AG09309 (cell line): ENCODE results near the gene BMAL1.

Source experiments
- DNase-seq: peaks from one replicate; pipeline ENCODE4 v3.0.0-alpha.2; 2010; ENCODE audit warnings: low read depth
- H3K4me3 ChIP-seq: 2 replicates; pipeline ENCODE4 v1.5.1; 2011; ENCODE audit warnings: mild to moderate bottlenecking, low read depth, low read length, moderate library complexity; ENCODE audit not compliant: control insufficient read depth
- TF ChIP-seq, protein P1 (sequence below): IDR thresholded peaks from 2 replicates; pipeline ENCODE4 v1.5.1; 2011; ENCODE audit warnings: mild to moderate bottlenecking, low read depth, low read length, inconsistent platforms; ENCODE audit not compliant: insufficient read depth, control insufficient read depth; ENCODE audit errors: missing control alignments

Gene BMAL1

DNA sequence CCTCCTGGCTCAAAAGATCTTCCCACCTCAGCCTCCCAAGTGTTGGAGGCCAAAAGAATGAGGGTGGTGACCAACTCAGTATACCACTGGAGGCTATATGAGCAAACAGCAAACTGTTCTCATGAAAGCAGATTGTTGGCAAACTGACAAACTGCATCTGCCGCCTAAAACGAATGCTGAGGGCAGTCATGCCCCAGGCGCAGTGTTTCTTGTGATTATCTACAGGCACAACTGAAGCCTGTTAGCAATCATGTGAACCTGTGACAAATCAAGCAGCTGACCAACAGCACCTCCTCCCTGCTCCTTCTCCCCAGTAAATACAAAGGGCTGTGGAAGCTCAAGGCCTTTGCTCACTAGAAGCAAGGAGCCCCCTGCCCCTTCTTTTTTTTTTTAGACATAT, 137.6 kb downstream of the BMAL1 start:
- H3K4me3 ChIP-seq, result no peak overlapping the region
- TF ChIP-seq, protein P1, sequence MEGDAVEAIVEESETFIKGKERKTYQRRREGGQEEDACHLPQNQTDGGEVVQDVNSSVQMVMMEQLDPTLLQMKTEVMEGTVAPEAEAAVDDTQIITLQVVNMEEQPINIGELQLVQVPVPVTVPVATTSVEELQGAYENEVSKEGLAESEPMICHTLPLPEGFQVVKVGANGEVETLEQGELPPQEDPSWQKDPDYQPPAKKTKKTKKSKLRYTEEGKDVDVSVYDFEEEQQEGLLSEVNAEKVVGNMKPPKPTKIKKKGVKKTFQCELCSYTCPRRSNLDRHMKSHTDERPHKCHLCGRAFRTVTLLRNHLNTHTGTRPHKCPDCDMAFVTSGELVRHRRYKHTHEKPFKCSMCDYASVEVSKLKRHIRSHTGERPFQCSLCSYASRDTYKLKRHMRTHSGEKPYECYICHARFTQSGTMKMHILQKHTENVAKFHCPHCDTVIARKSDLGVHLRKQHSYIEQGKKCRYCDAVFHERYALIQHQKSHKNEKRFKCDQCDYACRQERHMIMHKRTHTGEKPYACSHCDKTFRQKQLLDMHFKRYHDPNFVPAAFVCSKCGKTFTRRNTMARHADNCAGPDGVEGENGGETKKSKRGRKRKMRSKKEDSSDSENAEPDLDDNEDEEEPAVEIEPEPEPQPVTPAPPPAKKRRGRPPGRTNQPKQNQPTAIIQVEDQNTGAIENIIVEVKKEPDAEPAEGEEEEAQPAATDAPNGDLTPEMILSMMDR, result no peak
- DNase-seq, result no peak

DNA sequence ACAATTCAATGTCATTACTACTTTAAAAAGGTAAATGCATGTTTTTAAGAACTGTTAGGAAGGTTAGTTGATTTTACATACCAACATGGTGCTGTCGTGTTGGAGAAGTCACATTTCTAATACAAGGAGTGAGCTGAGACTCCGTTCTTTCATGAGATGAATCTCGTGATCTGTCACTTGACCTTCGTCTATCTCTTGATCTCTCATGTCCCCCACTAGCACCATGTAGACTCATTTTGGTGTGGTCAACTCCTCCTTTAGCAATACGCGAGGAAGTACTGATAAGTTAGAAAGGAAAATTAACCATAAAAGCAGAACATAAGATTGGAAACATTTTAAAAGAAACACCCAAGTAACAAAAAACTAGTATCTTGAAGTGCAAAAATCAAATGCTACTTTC, 144.0 kb downstream of the BMAL1 start:
- TF ChIP-seq, protein P1, result no peak
- DNase-seq, result no peak
- H3K4me3 ChIP-seq, result no peak overlapping the region

DNA sequence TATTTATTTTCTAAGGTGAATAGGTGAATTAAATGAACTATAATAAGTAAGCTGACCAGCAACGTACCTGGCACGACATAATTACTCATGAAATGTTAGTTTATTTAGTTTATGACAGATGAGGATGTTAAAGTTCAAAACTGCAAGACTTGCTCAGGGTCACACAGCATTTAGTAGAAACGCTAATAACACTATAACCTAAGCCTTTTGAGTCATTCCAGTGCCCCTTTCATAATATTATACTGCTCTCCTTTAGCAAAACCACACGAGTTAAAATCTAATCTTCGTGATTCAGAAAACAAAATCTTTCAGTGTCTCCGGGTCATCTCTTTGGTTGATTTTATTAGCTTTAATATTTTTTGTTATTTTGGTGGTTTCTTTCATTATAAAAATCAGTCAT, 145.8 kb downstream of the BMAL1 start:
- DNase-seq, result no peak
- TF ChIP-seq, protein P1, result no peak
- H3K4me3 ChIP-seq, result no peak overlapping the region

DNA sequence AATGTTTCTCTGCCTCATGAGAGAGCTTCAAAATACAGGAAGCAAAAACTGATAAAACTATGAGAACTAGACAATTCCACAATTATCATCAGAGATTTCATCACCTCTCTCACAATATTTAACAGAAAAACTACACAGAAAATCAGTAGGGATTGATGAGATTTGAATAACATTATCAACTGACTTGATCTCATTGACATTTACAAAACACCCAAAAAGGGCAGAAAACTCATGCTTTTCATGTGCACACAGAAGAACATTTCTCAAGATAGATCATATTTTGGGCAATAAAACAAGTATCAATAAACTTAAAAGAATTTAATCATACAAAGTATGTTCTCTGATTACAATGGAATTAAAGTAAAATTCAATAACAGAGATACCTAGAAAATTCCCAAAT, 149.8 kb downstream of the BMAL1 start:
- H3K4me3 ChIP-seq, result no peak overlapping the region

DNA sequence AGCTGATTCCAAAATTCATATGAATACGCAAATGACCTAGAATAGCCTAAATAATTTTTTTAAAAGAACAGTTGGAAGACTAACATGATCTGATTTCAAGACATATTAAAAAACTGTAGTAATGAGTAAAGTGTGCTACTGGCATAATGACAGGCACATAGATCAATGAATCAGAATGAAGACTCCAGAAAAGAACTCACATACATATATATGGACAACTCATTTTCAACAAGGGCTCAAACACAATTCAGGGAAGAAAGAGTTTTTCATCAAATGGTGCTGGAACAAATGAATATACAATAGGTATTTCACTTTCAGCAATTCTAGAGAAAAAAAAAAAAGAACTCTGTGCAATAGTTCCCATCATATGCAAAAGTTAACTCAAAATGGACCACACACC, 151.7 kb downstream of the BMAL1 start:
- no peak for DNase-seq
- TF ChIP-seq, protein P1, result no peak
- H3K4me3 ChIP-seq, result no peak overlapping the region

More for the DNA sequence above, 149.8 kb downstream of the BMAL1 start:
- no peak for DNase-seq
- TF ChIP-seq, protein P1, result no peak

DNA sequence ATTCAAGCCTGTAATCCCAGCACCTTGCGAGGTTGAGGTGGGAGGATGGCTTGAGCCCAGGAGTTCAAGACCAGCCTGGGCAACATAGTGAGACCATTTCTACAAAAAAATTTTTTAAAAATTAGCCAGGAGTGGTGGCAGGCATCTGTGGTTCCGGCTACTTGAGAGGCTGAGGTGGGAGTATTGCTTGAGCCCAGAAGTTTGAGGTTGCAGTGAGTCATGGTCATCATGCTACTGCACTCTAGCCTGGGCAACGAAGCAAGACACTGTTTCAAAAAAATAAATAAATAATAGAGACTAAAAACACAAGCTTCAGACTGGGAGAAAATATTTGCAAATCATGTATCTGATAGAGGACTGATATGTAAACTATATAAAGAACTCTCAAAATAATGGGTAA, 152.2 kb downstream of the BMAL1 start:
- no peak overlapping the region for H3K4me3 ChIP-seq
- DNase-seq, result no peak
- TF ChIP-seq, protein P1, result no peak

DNA sequence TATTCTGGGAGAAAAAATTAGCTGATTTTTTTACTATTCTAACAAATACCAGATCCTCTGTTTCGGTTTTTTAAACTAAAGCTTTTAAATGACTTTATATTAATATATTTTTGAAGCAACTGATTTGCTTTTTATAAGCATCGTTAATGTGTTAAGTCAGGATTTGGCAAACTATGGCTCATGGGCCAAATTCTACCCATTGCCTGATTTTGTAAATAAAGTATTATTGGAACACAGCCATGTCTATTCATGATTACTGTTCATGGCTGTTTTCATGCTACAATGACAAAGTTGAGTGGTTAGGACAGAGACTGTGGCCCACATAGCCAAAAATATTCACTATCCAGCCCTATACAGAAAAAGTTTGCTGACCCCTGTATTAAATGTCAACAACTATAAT, 155.8 kb downstream of the BMAL1 start:
- no peak overlapping the region for H3K4me3 ChIP-seq
- no peak for DNase-seq
- TF ChIP-seq, protein P1, result no peak
